ENCODE results near the gene ATG2A.

The ATG2A gene

DNA sequence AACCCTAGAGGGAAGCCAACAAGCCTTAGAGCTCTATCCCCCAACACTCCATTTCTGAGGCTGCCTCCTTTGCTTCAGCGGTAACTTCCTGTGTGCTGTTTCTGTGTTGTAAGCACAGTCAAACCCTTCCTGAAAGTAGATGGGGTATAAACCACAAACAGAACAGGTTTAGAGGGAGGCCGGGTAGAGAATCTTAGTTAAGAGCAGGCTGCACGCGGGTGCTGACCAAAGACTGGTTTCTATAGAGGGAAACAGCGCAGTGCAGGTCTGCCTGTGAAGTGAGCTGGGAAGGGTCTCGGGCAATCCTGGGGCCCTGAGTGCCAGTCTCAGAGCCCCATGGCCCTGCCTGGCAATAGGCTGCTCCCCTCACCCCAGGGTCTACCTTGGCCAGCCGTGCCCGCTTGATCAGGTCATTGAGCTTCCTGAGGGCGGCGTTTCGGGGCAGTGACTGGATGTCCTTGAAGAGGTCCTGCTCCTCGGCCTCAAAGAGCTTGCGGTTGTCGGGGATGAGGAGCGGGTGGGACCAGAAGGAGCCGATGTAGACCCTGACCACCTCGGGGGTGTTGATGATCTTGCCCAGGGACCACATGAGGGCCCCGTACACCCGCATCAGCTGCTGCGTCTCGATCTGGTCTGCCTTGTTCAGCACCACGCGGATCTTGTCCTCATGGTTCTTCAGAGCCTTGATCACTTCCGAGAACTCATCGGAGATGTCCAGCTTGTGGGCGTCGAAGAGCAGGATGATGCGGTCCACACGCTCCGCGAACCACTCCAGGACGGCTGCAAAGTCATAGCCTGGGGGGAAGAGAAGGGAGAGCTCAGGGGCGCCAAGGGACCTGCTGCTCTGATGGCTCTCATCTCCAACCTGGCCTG, 57.2 kb downstream of the ATG2A start:
- TF ChIP-seq CTCF (conservative IDR thresholded peaks at IDR 0.05): no peak
- no peak overlapping the region for H3K27ac ChIP-seq

DNA sequence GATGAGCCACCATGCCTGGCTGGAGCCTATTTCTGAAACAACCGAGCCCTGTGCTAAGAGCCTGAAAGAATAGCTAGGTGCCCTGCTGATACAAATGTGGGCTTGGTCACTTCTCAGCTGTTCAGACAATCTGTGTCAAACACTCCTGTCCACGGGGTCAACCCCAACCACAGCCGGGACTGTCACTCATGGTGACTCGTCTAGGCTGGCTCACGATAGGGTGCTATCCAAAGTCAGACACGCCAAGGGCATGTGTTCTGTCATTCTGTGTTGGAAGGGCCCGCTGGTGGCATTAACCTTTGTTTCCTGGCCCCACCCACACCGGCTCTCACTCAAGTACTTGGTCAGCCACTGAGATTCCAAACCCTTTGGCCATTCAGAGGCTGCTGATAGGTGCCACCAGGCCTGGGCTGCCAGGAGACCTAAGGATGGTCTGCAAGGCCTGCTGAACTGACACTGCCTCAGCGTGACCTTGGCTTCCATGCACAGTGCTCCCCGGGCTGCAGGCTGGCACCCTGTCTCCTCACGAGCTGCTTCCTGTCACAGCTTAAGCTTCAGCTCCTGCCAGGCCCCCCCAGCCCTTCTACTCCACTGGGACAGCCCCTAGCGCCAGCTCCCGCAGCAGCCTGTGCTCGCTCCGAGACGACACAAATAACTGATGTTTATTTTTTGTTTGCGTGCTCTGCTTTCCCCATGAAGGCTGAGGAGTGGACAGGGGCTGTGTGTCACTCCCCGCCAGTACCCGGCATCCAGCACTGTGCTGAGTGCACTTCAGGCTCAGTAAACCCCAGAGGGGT, 58.3 kb downstream of the ATG2A start:
- no peak for TF ChIP-seq CTCF (conservative IDR thresholded peaks at IDR 0.05)
- H3K27ac ChIP-seq: no peak overlapping the region

GRCh38 chr11:64857485-64857884, 59.5 kb downstream of the ATG2A start:
- TF ChIP-seq CTCF (conservative IDR thresholded peaks at IDR 0.05): no peak
- H3K27ac ChIP-seq: no peak overlapping the region

- no peak for TF ChIP-seq CTCF (conservative IDR thresholded peaks at IDR 0.05)
- no peak overlapping the region for H3K27ac ChIP-seq
Observed at GRCh38 chr11:64856382-64857227, 60.4 kb downstream of the ATG2A start.

DNA sequence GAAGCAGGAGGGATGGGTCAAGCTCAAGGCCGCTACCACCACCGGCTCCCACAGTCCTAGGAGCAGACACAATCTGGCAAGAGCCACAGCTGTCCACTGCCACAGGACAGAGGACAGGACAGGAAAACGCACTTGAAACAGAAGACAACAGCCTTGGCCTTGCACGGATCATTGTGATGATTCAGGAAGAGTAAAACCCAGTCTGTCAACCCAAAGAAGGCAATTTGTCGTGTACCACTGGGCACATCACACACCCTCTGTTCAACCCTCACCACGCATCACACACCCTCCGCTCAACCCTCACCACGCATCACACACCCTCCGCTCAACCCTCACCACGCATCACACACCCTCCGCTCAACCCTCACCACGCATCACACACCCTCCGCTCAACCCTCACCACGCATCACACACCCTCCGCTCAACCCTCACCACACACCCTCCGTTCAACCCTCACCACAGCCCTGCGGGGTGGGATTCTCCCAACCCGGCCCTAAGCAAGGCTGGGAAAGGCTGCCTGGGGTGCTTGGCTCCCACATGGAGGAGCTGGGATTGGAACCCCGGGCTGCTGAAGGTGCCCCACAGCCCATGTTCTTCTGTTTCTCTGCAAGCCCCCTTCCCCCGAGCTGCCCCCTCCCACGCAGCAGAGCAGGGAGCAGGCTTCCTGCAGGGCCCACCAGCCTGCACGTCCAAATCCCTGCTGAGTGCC, 61.3 kb downstream of the ATG2A start:
- no peak for TF ChIP-seq CTCF (conservative IDR thresholded peaks at IDR 0.05)
- H3K27ac ChIP-seq: no peak overlapping the region

DNA sequence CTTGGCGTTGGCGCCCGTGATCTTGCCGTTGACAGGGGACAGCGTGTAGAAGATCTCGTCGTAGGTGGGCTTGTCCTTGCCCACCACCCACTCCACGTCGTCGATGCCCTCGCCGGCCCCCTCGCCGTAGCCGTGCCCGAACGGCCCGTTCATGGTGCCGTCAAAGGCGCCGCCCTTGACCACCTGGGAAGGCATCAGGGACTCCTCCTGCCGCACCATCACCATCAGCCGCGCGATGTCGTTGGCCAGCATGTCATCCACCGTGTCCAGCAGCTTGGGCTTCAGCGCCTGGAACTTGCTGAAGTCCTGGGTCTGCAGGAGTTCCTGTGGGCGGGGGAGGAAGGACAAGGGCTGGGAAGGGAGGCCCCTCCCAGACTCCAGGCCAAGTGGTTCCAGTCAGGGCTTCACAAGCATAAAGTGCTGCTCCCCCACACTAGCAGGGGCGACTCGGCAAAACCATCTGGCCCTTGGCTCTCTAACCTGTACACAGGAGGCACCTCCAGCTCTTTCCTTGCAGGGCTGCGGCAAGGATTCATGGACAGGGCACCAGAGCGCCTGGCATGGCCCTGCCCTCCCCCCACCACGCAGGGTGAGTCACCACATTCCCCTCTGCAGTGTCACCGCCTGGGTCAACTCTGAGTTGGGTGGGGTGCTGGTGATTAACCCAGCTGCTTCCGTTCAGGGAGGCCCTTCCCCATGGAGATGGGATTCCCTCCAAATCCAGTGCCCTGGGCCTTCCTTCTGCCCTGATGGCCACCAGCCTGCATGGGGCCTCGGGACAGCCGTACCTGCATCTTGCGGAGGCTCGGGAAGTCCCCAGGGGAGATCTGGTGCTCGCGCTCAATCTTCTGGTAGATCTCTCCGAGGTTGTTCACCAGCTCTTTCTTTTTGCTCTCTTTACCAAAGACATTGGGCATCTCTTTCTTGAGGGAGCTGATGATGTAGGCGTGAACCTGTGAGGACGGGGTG, 62.2 kb downstream of the ATG2A start:
- no peak overlapping the region for H3K27ac ChIP-seq
- no peak for TF ChIP-seq CTCF (conservative IDR thresholded peaks at IDR 0.05)

All from VCaP (cell line).